Measurements from ENCODE around the gene RBM23. TPM values are rescaled to one million over a fixed set of nuclear protein-coding genes. Genes with fewer than 3 reads are reported as not detected.

Gene RBM23
- total and polyA plus RNA-seq, 2 of the 8 experiments (the other 6 are each of a cell fraction or from before 2014, with no cell fraction given), result 41.2 to 43.3 TPM

DNA sequence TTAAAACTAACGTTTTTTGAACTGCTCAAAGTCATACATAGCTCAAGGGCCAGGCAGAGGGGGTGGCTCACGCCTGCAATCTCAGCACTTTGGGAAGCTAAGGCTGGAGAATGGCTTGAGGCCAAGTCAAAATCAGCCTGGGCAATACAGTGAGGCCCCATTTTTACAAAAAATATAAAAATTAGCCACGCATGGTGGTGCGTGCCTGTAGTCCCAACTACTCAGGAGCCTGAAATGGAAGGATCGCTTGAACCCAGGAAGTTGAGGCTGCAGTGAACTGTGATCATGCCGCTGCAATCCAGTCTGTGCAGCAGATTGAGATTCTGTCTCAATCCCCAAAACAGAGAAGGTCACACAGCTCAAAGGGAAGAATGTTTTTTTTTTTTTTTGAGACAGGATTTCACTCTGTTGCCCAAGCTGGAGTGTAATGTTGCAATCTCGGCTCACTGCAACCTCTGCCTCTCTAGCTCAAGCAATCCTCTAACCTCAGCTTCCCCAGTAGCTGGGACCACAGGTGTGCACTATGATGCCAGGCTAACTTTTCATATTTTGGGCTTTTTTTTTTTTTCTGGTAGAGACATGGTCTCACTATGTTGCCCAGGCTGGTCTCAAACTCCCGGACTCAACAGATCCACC lies 2.9 kb downstream of the RBM23 start:
- no peak overlapping the region for H2BK120ac ChIP-seq (replicated peaks; ENCODE audit: low read depth, low read length)
- FAIRE-seq (no peak), DNase-seq (ENCODE audit: low read depth in 1 of 2, low spot score in 2 of 2) (no peak)
- H2BK15ac ChIP-seq (ENCODE audit: low read length), result no peak overlapping the region
- no peak overlapping the region for H3K14ac ChIP-seq (ENCODE audit: insufficient read length)
- H3K4me3 ChIP-seq (ENCODE audit: extremely low read depth in 1 of 4, insufficient read depth in 2 of 4, low read depth in 3 of 4, low read length in 4 of 4), result no peak overlapping the region
- H4K8ac ChIP-seq (ENCODE audit: extremely low read depth, insufficient read depth, low read length), result no peak overlapping the region
- no peak overlapping the region for H2BK5ac ChIP-seq (ENCODE audit: low read depth, low read length)
- H3K23me2 ChIP-seq (ENCODE audit: low read depth, low read length), result peaks cover 4% of the 10 kb centered on the region; the same call in 1 of the 2 replicates
- H3K4ac ChIP-seq (replicated peaks; ENCODE audit: insufficient read length, low read depth, low read length), result no peak overlapping the region
- H3K9ac ChIP-seq (replicated peaks in 1 of 4; ENCODE audit: extremely low read depth in 1 of 4, low read depth in 3 of 4, low read length in 3 of 4), result no peak overlapping the region
- no peak overlapping the region for H3K18ac ChIP-seq (ENCODE audit: extremely low read depth, low read length)
- H2BK12ac ChIP-seq (ENCODE audit: low read depth, low read length), result no peak overlapping the region
- peaks cover 2 to 29% of the 10 kb centered on the region in 2 experiments; a peak in 2 of 4 replicates for H3K79me2 ChIP-seq (ENCODE audit: control insufficient read depth in 1 of 2, insufficient read depth in 2 of 2, low read length in 2 of 2)
- ChIA-PET POLR2A (ENCODE audit: partially characterized antibody) (interaction anchor here (1.0 to 2.4 kb wide), 5 partner anchors 8 to 95 kb away, joined by 3 to 7 read pairs (median 4); no protein-coding TSS in a partner anchor), CTCF (ENCODE audit: partially characterized antibody) (interaction anchor here (0.7 to 5.0 kb wide), 8 partner anchors 15 to 457 kb away, joined by 3 to 40 read pairs (median 4); no protein-coding TSS in a partner anchor)
- no peak overlapping the region for H3K4me2 ChIP-seq (ENCODE audit: insufficient read depth in 1 of 2, low read depth in 2 of 2, low read length in 2 of 2)
- WGBS, 2 experiments (ENCODE audit: extremely low coverage in 1 of 2, insufficient coverage in 1 of 2, insufficient read length in 1 of 2, insufficient replicate concordance in 2 of 2, low coverage in 1 of 2, low lambda C conversion rate in 2 of 2, missing lambda C conversion rate in 1 of 2), result 94% methylated on average over 8 of the region's 8 CpGs; no CpG with 5 or more reads in 1 of the 2 experiments
- peaks cover 2 to 18% (median 6%) of the 10 kb centered on the region in 4 experiments; a peak in 6 of 8 replicates for H3K36me3 ChIP-seq (ENCODE audit: control insufficient read depth in 2 of 4, insufficient read depth in 4 of 4, low read length in 3 of 4)
- no peak overlapping the region for H2AFZ ChIP-seq (ENCODE audit: low read length)
- no peak overlapping the region for H3K23ac ChIP-seq (ENCODE audit: insufficient read length)
- peaks cover 0 to 7% (median 3%) of the 10 kb centered on the region in 4 experiments; a peak in 5 of 7 replicates for H3K4me1 ChIP-seq (replicated peaks in 1 of 4; ENCODE audit: control insufficient read depth in 3 of 4, insufficient read depth in 4 of 4, low read length in 3 of 4)
- H2AK5ac ChIP-seq (ENCODE audit: low read depth, low read length), result no peak overlapping the region
- H3K9me3 ChIP-seq (ENCODE audit: insufficient read depth in 2 of 2, low read depth in 1 of 2, low read length in 1 of 2), result no peaks in the 10 kb centered on the region
- H4K20me1 ChIP-seq (replicated peaks in 1 of 2; ENCODE audit: control insufficient read depth in 1 of 2, insufficient read depth in 2 of 2, low read length in 2 of 2), result peaks cover 0 to 1% of the 10 kb centered on the region in 2 experiments
- H4K91ac ChIP-seq (replicated peaks; ENCODE audit: insufficient read length, low read length), result no peak overlapping the region
- no peak for TF ChIP-seq NANOG (IDR thresholded peaks at IDR 0.05; ENCODE audit: insufficient read depth, low read depth, low read length, poor library complexity, severe bottlenecking)
- no peak for TF ChIP-seq MAFK (IDR thresholded peaks at IDR 0.05; ENCODE audit: low read depth, low read length)
- no peak for TF ChIP-seq SIRT6 (IDR thresholded peaks at IDR 0.05; ENCODE audit: low read length)
- peak; percentile 33; the same call in 1 of the 2 replicates for TF ChIP-seq POLR2AphosphoS5 (IDR thresholded peaks at IDR 0.05; ENCODE audit: low read depth, low read length)
- no peak for TF ChIP-seq SP2 (IDR thresholded peaks at IDR 0.05; ENCODE audit: low read length)
- TF ChIP-seq KDM5A (IDR thresholded peaks at IDR 0.05; ENCODE audit: low read length), result no peak
- no peak overlapping the region for H2BK20ac ChIP-seq (ENCODE audit: low read length)
- H3K56ac ChIP-seq (replicated peaks; ENCODE audit: insufficient read length, low read depth, low read length), result no peak overlapping the region
- H3K27ac ChIP-seq (ENCODE audit: low read depth, low read length), result no peak overlapping the region
- no peaks in the 10 kb centered on the region for H3K79me1 ChIP-seq (ENCODE audit: low read depth, low read length)
- H4K5ac ChIP-seq (ENCODE audit: insufficient read length, low read depth, low read length), result no peak overlapping the region
- H3K27me3 ChIP-seq (replicated peaks in 1 of 4; ENCODE audit: control insufficient read depth in 3 of 4, extremely low read depth in 1 of 4, insufficient read depth in 3 of 4, low read length in 3 of 4), result no peaks in the 10 kb centered on the region; a peak in 1 of 7 replicates
